A673 (cell line): ENCODE measurements around the gene CREB5. TPM values are rescaled to one million over a fixed set of nuclear protein-coding genes. Genes with fewer than 3 reads are reported as not detected.
"Not testable (repeated sequence)": the region's sequence is repeated elsewhere in the genome, so short reads cannot be mapped to it uniquely, and the experiment has no call there.

Source experiments
- BruUV-seq: library from RNA; stranded (reverse); fragments of 400-500 nt; replicated peaks from 2 replicates; lab custom pipeline; 2021; lab: Mats Ljungman, UMichigan
- CTCF ChIA-PET: fragments of 300-600 bp; sonication (Branson Sonifier 250); formaldehyde crosslinking; loops from one replicate; lab custom pipeline; 2022; ENCODE audit warnings: antibody characterized with exemption; lab: Charles Lee
- POLR2A ChIA-PET: fragments of 300-600 bp; sonication (Branson Sonifier 250); formaldehyde crosslinking; loops from one replicate; lab custom pipeline; 2022; ENCODE audit warnings: antibody characterized with exemption; ENCODE audit not compliant: low non-redundant PET; lab: Charles Lee
- DNase-seq: peaks from one replicate; pipeline ENCODE4 v3.0.0-alpha.2; 2015; ENCODE audit warnings: low spot score
- H3K27ac ChIP-seq: fragments of 200-600 bp; sonication (generic); 2 replicates; pipeline ENCODE4 v1.5.1; 2016; ENCODE audit warnings: mixed run types, low read depth, mild to moderate bottlenecking, mixed read lengths, antibody characterized with exemption, low read length; ENCODE audit not compliant: poor library complexity, severe bottlenecking
- H3K27me3 ChIP-seq: fragments of 200-600 bp; sonication (generic); replicated peaks from 2 replicates; pipeline ENCODE4 v1.6.1; 2017; ENCODE audit warnings: mixed run types, low read depth, mild to moderate bottlenecking, mixed read lengths, antibody characterized with exemption, low read length; ENCODE audit not compliant: insufficient read depth, poor library complexity
- H3K36me3 ChIP-seq: fragments of 200-600 bp; sonication (generic); 2 replicates; pipeline ENCODE4 v1.6.1; 2016; ENCODE audit warnings: mixed run types, mild to moderate bottlenecking, mixed read lengths, antibody characterized with exemption, low read length; ENCODE audit not compliant: insufficient read depth, poor library complexity, severe bottlenecking
- H3K4me1 ChIP-seq: fragments of 200-600 bp; sonication (generic); 2 replicates; pipeline ENCODE4 v1.6.1; 2017; ENCODE audit warnings: mixed run types, mild to moderate bottlenecking, mixed read lengths, antibody characterized with exemption, low read length; ENCODE audit not compliant: insufficient read depth, poor library complexity, severe bottlenecking
- H3K4me3 ChIP-seq: fragments of 200-600 bp; sonication (generic); 2 replicates; pipeline ENCODE4 v1.5.1; 2016; ENCODE audit warnings: low read depth, mixed run types, mild to moderate bottlenecking, mixed read lengths, low read length; ENCODE audit not compliant: poor library complexity, severe bottlenecking
- H3K9me3 ChIP-seq: fragments of 200-600 bp; sonication (generic); 2 replicates; pipeline ENCODE4 v1.6.1; 2016; ENCODE audit warnings: mixed run types, low read depth, mild to moderate bottlenecking, mixed read lengths, antibody characterized with exemption, low read length; ENCODE audit not compliant: poor library complexity, severe bottlenecking
- EZH2 ChIP-seq: fragments of 200-600 bp; sonication (generic); IDR thresholded peaks from 2 replicates; pipeline ENCODE4 v1.6.1; 2017; ENCODE audit warnings: borderline replicate concordance, low read depth, mild to moderate bottlenecking, mixed read lengths, antibody characterized with exemption, low read length; ENCODE audit not compliant: poor library complexity, severe bottlenecking
- intact Hi-C: fragments of 100-400 bp; cut with micrococcal nuclease; formaldehyde crosslinking; loops from one replicate; pipeline ENCODE4 v1.10.0; 2022; ENCODE audit not compliant: unreplicated experiment
- total RNA-seq: library from RNA; stranded (reverse); gene quantifications from 2 replicates; pipeline ENCODE4 v1.2.3, GENCODE V29; 2021
- TF ChIP-seq, protein P1 (sequence below): fragments of 300-800, 200-600 bp; sonication (generic); conservative IDR thresholded peaks from 2 replicates; pipeline ENCODE4 v1.5.1; 2017; ENCODE audit warnings: low read depth, mild to moderate bottlenecking, antibody characterized with exemption, low read length, moderate library complexity, mixed read lengths

Gene CREB5
- total RNA-seq, 1 experiment from 2014 or later: 10.3 TPM

- TF ChIP-seq, protein P1, sequence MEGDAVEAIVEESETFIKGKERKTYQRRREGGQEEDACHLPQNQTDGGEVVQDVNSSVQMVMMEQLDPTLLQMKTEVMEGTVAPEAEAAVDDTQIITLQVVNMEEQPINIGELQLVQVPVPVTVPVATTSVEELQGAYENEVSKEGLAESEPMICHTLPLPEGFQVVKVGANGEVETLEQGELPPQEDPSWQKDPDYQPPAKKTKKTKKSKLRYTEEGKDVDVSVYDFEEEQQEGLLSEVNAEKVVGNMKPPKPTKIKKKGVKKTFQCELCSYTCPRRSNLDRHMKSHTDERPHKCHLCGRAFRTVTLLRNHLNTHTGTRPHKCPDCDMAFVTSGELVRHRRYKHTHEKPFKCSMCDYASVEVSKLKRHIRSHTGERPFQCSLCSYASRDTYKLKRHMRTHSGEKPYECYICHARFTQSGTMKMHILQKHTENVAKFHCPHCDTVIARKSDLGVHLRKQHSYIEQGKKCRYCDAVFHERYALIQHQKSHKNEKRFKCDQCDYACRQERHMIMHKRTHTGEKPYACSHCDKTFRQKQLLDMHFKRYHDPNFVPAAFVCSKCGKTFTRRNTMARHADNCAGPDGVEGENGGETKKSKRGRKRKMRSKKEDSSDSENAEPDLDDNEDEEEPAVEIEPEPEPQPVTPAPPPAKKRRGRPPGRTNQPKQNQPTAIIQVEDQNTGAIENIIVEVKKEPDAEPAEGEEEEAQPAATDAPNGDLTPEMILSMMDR: no peak
- no peak for TF ChIP-seq EZH2
- Histone ChIP-seq H3K9me3 (no peaks in the 10 kb centered on the region), H3K27ac (no peak overlapping the region), H3K36me3 (no peaks in the 10 kb centered on the region), H3K4me3 (no peak overlapping the region), H3K4me1 (peaks cover 5% of the 10 kb centered on the region), H3K27me3 (no peaks in the 10 kb centered on the region)
- no peak for DNase-seq
- ChIA-PET POLR2A (no interaction called here), CTCF (no interaction called here)
- BruUV-seq: no TSS peak
- intact Hi-C loops: no loop called here
Measured at GRCh38 chr7:28400838-28401360, 11.4 kb upstream of the CREB5 start.

DNA sequence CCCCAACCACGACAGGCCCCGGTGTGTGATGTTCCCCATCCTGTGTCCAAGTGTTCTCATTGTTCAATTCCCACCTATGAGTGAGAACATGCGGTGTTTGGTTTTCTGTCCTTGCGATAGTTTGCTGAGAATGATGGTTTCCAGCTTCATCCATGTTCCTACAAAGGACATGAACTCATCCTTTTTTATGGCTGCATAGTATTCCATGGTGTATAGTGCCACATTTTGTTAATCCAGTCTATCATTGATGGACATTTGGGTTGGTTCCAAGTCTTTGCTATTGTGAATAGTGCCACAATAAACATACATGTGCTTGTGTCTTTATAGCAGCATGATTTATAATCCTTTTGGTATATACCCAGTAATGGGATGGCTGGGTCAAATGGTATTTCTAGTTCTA is 10.8 kb upstream of the CREB5 start:
- CTCF ChIA-PET, BruUV-seq, H3K36me3 ChIP-seq, POLR2A ChIA-PET, H3K9me3 ChIP-seq, H3K4me3 ChIP-seq, H3K27me3 ChIP-seq, intact Hi-C loops, DNase-seq, H3K4me1 ChIP-seq, H3K27ac ChIP-seq: not testable (repeated sequence)

DNA sequence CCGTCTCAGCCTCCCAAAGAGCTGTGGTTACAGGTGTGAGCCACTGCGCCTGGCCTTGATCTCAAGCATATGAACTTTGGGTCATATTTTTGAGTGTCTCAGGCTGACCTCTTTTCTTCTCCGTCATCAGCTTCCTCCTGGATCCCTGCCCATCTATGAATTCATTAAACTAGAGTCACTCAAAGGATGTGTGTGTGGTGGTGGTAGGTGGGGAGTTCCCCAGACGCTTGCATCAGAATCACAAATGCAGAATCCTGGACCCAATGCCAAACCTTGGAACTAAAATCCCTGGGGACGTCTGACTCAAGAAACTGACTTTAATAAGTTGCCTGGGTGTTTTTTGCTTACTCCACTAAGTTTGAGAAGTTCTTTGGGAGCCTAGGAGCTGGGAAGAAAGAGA is 6.7 kb upstream of the CREB5 start:
- no TSS peak for BruUV-seq
- no peak overlapping the region for H3K4me3 ChIP-seq
- CTCF ChIA-PET: no interaction called here
- no peak for TF ChIP-seq EZH2
- TF ChIP-seq, protein P1: no peak
- POLR2A ChIA-PET: no interaction called here
- DNase-seq: peak; percentile 40
- no peaks in the 10 kb centered on the region for H3K9me3 ChIP-seq
- peaks cover 4% of the 10 kb centered on the region for H3K4me1 ChIP-seq
- H3K27me3 ChIP-seq: peaks cover 15% of the 10 kb centered on the region
- intact Hi-C loops: no loop called here
- no peak overlapping the region for H3K27ac ChIP-seq
- no peaks in the 10 kb centered on the region for H3K36me3 ChIP-seq

GRCh38 chr7:28406192-28406591 is 6.1 kb upstream of the CREB5 start:
- intact Hi-C loops: no loop called here
- Histone ChIP-seq H3K4me1 (peaks cover 4% of the 10 kb centered on the region), H3K9me3 (no peaks in the 10 kb centered on the region), H3K27me3 (peaks cover 20% of the 10 kb centered on the region), H3K4me3 (no peak overlapping the region), H3K27ac (no peak overlapping the region), H3K36me3 (no peaks in the 10 kb centered on the region)
- BruUV-seq: no TSS peak
- no peak for TF ChIP-seq EZH2
- TF ChIP-seq, protein P1: no peak
- DNase-seq: no peak
- CTCF ChIA-PET: no interaction called here
- POLR2A ChIA-PET: no interaction called here
